Suprapubic skin (tissue), 4 donors: ENCODE results near the gene FIP1L1. TPM values are rescaled to one million over a fixed set of nuclear protein-coding genes. Genes with fewer than 3 reads are reported as not detected.

Experiments used
- DNase-seq, 2 donors: peaks; one replicate each; pipeline ENCODE4 v3.0.0-alpha.2; 2019; ENCODE audit warnings: low spot score in 2 of 2
- H3K27ac ChIP-seq: fragments of 200-600 bp; sonication (generic); one replicate; pipeline ENCODE4 v1.5.1; 2019
- H3K27me3 ChIP-seq: fragments of 200-600 bp; sonication (generic); one replicate; pipeline ENCODE4 v1.5.1; 2019
- H3K36me3 ChIP-seq: fragments of 200-600 bp; sonication (generic); one replicate; pipeline ENCODE4 v1.5.1; 2019
- H3K4me1 ChIP-seq: fragments of 200-600 bp; sonication (generic); one replicate; pipeline ENCODE4 v1.5.1; 2019
- H3K4me3 ChIP-seq: fragments of 200-600 bp; sonication (generic); one replicate; pipeline ENCODE4 v1.5.1; 2019; ENCODE audit warnings: mild to moderate bottlenecking
- H3K9me3 ChIP-seq: fragments of 200-600 bp; sonication (generic); one replicate; pipeline ENCODE4 v1.5.1; 2019
- EP300 ChIP-seq: sonication (generic); formaldehyde crosslinking; IDR thresholded peaks from one replicate; pipeline ENCODE4 v1.6.1; 2017; ENCODE audit warnings: antibody characterized with exemption
- POLR2A ChIP-seq, 2 donors: fragments of 450-650 bp; IDR thresholded peaks; one replicate each; pipeline ENCODE4 v1.6.1; 2017; ENCODE audit warnings: antibody characterized with exemption in 2 of 2, mild to moderate bottlenecking in 2 of 2, moderate library complexity in 2 of 2
- POLR2AphosphoS5 ChIP-seq, 3 donors: sonication (generic); formaldehyde crosslinking; IDR thresholded peaks; one replicate each; pipeline ENCODE4 v1.6.1; 2017; ENCODE audit warnings: antibody characterized with exemption in 3 of 3
- WGBS: methylation state at CpG from one replicate; pipeline ENCODE4 v1.1.5; 2018; 5-methylcytosine and 5-hydroxymethylcytosine counted together
- total RNA-seq, 4 donors: library from RNA; depleted of rRNA; stranded (reverse); fragments of >200 nt; gene quantifications; one replicate each; pipeline ENCODE4 v1.1.0, GENCODE V29; 2016
- TF ChIP-seq, protein P1 (sequence below), 2 donors: fragments of 200-600 bp in 1 of 2; fragments of 450-650 bp in 1 of 2; sonication (generic) in 1 of 2; IDR thresholded peaks; one replicate each; pipeline ENCODE4 v1.5.1; 2016 to 2019; ENCODE audit warnings: antibody characterized with exemption in 2 of 2, mild to moderate bottlenecking in 1 of 2, moderate library complexity in 1 of 2

Gene FIP1L1
- total RNA-seq, 4 donors from 2014 or later, result 33.8 to 57.5 (median 46.6) TPM

DNA sequence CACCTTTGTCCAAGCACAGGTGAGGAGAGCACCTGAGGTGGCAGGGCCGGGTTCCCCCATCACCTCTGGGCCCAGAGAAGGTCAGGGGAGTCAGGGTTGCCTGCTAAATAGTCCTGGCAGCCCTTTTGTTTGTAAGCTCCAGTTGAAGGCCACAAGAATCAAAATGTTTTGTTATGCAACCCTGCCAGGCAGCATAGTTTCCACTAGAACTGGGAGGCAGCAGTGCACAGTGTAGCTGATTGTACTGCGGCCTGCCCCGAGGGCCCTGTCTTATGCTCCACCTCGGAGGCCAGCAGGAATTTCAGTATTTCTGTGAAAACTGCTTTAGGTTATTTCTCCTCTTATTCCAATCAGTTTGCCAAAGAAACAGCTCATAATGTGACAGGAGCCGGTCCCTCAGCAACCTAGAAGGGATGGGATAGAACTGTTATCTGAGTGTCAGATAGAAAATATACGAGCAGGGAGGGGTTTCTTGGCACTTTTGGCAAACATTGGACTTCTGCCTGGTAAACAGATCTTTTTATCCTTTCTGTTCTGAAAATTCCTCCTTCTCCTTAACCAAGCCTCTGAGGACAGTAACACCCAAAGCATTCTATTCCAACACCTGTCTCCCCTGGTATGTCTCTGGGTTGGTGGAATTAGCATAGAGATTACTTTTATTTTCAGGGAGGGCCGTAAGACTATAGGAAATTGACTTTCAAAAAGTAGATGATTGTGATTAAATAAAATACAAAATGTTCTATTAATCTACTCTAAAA, 120.2 kb downstream of the FIP1L1 start:
- Histone ChIP-seq H3K36me3 (peaks cover 7% of the 10 kb centered on the region), H3K4me3 (no peak overlapping the region), H3K27me3 (no peaks in the 10 kb centered on the region), H3K4me1 (peaks cover 13% of the 10 kb centered on the region), H3K27ac (peak overlapping the region; percentile 31), H3K9me3 (no peaks in the 10 kb centered on the region)
- 22% methylated on average over 7 of the region's 7 CpGs for WGBS
- DNase-seq, result peak in 1 of 2 donors; percentile 71
- no peak for TF ChIP-seq EP300
- no peak for TF ChIP-seq POLR2A (IDR thresholded peaks at IDR 0.05)
- no peak for TF ChIP-seq POLR2AphosphoS5 (IDR thresholded peaks at IDR 0.05)
- TF ChIP-seq, protein P1, sequence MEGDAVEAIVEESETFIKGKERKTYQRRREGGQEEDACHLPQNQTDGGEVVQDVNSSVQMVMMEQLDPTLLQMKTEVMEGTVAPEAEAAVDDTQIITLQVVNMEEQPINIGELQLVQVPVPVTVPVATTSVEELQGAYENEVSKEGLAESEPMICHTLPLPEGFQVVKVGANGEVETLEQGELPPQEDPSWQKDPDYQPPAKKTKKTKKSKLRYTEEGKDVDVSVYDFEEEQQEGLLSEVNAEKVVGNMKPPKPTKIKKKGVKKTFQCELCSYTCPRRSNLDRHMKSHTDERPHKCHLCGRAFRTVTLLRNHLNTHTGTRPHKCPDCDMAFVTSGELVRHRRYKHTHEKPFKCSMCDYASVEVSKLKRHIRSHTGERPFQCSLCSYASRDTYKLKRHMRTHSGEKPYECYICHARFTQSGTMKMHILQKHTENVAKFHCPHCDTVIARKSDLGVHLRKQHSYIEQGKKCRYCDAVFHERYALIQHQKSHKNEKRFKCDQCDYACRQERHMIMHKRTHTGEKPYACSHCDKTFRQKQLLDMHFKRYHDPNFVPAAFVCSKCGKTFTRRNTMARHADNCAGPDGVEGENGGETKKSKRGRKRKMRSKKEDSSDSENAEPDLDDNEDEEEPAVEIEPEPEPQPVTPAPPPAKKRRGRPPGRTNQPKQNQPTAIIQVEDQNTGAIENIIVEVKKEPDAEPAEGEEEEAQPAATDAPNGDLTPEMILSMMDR (IDR thresholded peaks at IDR 0.05), result no peak

DNA sequence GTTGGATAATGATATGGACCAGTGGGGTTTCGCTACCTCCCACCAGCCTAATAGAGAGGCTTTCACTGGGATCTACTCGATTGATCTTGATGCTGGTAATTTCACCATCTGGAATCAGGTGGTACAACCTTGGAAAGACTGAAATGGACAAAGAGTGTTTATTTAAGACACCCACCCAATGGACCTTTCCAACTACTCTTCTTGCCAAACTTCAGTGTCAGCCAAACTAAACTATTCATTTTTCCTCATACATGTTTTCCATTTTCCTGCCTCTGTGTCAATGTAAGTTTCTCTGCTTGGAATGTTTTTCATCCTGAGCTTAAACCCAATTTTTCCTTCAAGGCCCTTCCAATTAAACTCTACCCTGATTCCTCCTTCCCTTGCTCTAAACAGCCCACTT, 121.3 kb downstream of the FIP1L1 start:
- no peak overlapping the region for H3K27ac ChIP-seq
- H3K27me3 ChIP-seq, result no peaks in the 10 kb centered on the region
- H3K4me3 ChIP-seq, result no peak overlapping the region
- WGBS, result 93% methylated on average over 2 of the region's 2 CpGs
- H3K36me3 ChIP-seq, result peaks cover 7% of the 10 kb centered on the region
- TF ChIP-seq EP300 (no peak), POLR2A (IDR thresholded peaks at IDR 0.05) (no peak), POLR2AphosphoS5 (IDR thresholded peaks at IDR 0.05) (no peak)
- TF ChIP-seq, protein P1 (IDR thresholded peaks at IDR 0.05), result no peak
- H3K4me1 ChIP-seq, result peaks cover 13% of the 10 kb centered on the region
- H3K9me3 ChIP-seq, result no peaks in the 10 kb centered on the region
- no peak for DNase-seq

DNA sequence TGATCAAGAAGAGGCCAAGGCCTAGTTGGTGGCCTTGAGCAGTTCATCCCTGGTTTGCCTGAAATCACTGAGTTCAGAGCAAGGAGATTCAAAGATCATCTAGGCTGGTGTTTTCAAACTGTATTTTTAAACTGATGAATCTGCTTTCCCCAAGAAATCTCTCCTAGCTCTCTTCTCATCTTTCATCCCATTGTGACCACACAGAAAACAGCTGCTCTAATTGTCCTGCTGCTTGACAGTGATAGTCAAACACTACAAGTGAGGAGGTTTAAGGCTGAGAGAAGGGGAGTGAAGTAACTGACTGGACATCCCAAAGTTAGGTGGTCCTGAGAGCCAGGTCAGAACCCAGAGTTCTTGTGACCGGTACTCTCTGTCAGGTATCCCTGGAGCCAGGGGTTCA, 122.3 kb downstream of the FIP1L1 start:
- H3K27ac ChIP-seq, result no peak overlapping the region

DNA sequence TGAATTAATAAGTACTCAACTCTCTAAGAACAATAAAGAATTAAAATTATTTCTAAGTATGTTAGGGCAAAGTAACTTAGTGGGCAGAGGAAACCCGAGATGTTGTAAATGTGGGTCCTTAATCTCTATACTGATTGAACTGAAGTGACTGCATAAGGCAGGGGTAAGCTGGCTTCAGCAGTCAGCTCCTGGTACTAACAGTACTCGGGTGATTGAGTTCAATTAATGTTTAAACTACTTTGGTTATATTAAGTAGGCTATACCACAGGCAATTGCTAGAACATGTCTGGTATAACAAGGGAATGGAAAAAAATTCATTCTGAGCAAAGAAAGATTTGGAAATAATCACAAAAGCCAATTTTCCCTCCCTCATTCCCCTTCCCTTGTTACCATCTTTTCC, 123.1 kb downstream of the FIP1L1 start:
- TF ChIP-seq POLR2A (IDR thresholded peaks at IDR 0.05) (no peak), EP300 (no peak), POLR2AphosphoS5 (IDR thresholded peaks at IDR 0.05) (no peak)
- TF ChIP-seq, protein P1 (IDR thresholded peaks at IDR 0.05), result no peak
- no peak for DNase-seq
- H3K4me1 ChIP-seq, result peaks cover 13% of the 10 kb centered on the region
- H3K4me3 ChIP-seq, result no peak overlapping the region
- peaks cover 7% of the 10 kb centered on the region for H3K36me3 ChIP-seq
- WGBS, result 92% methylated on average over 2 of the region's 2 CpGs
- no peaks in the 10 kb centered on the region for H3K27me3 ChIP-seq
- H3K9me3 ChIP-seq, result no peaks in the 10 kb centered on the region
- no peak overlapping the region for H3K27ac ChIP-seq

More for the DNA sequence above, 122.3 kb downstream of the FIP1L1 start:
- 92% methylated on average over 1 of the region's 1 CpG for WGBS
- TF ChIP-seq, protein P1 (IDR thresholded peaks at IDR 0.05), result no peak
- no peak for TF ChIP-seq EP300
- no peak for TF ChIP-seq POLR2A (IDR thresholded peaks at IDR 0.05)
- no peak for TF ChIP-seq POLR2AphosphoS5 (IDR thresholded peaks at IDR 0.05)
- H3K27me3 ChIP-seq, result no peaks in the 10 kb centered on the region
- H3K36me3 ChIP-seq, result peaks cover 7% of the 10 kb centered on the region
- H3K9me3 ChIP-seq, result no peaks in the 10 kb centered on the region
- H3K4me1 ChIP-seq, result peaks cover 13% of the 10 kb centered on the region
- DNase-seq, result no peak
- no peak overlapping the region for H3K4me3 ChIP-seq

DNA sequence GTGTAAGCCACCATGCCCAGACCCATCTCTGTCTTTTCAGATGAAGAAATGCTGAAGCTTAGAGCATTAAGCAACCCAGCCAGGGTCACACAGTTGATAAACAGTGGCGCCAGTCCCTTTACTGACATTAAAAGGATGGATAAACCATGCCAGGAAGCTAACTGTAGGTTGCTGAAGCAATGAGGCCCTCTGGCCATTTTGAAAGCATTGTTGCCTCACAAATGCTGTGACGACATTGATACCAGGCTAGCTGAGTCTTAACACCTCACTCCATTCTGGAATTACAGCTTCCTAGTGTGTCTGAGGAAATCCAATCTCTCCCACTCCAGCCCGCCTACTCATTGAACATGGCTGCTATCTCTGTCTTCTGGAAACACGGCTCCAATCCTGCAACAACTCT, 124.1 kb downstream of the FIP1L1 start:
- H3K27ac ChIP-seq, result no peak overlapping the region
- DNase-seq, result no peak
- H3K27me3 ChIP-seq, result no peaks in the 10 kb centered on the region
- no peaks in the 10 kb centered on the region for H3K9me3 ChIP-seq
- 89% methylated on average over 4 of the region's 4 CpGs for WGBS
- peaks cover 13% of the 10 kb centered on the region for H3K4me1 ChIP-seq
- no peak overlapping the region for H3K4me3 ChIP-seq
- H3K36me3 ChIP-seq, result no peaks in the 10 kb centered on the region
- TF ChIP-seq, protein P1 (IDR thresholded peaks at IDR 0.05), result no peak
- no peak for TF ChIP-seq POLR2AphosphoS5 (IDR thresholded peaks at IDR 0.05)
- no peak for TF ChIP-seq EP300
- TF ChIP-seq POLR2A (IDR thresholded peaks at IDR 0.05), result no peak
